ENCODE results near the gene SLC35E4. TPM values are rescaled to one million over a fixed set of nuclear protein-coding genes. Genes with fewer than 3 reads are reported as not detected.

SLC35E4 gene
- total RNA-seq, 1 experiment from 2014 or later = 5.5 TPM

DNA sequence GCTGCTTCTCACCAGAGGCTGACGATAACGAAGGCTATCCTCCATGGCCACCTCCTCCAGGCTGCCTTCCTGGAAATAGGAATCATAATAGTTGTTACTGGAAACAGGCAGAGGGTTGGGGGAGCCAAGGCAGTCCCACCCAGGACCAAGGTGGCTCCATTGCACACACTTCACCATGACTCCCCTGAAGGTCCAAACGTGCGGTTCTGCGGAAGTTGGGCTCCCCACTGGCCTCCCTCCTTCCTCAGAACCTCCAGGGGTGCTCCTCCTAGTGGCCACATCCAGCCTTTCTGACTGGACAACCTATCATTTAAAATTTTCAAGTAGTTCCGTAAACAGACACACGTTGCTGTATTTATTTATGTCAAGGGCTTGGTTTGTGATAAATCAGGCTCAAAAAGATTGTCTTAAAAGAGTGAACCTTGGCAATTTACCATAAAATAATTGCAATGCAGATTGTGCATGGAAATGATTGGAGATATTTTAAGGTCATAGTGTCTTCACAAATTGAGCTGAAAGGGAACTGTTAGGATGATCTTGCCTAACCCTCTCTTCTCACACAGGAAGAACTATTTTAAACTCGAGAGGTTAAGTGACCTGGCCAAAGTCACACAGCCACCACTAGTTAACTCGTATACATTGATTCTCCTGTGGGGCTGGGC, 30.0 kb upstream of the SLC35E4 start:
- ChIA-PET POLR2A (no interaction called here), CTCF (interaction anchor here (0.8 kb wide), 2 partner anchors 27 to 554 kb away, joined by 3 to 7 read pairs; no protein-coding TSS in a partner anchor)
- no peaks in the 10 kb centered on the region for H3K36me3 ChIP-seq (ENCODE audit: control insufficient read depth, insufficient read depth, low read length)
- H3K4me1 ChIP-seq (ENCODE audit: control insufficient read depth, insufficient read depth, low read length) = peaks cover 3% of the 10 kb centered on the region
- H3K4me3 ChIP-seq (ENCODE audit: low read depth in 2 of 2, low read length in 2 of 2) = peak overlapping the region in 1 of 2 experiments; percentile 80; a peak in 2 of 4 replicates
- in situ Hi-C loops (cut with HindIII; ENCODE audit: low pct_unique_long_range_greater_than_20kb, low sequenced_read_pairs) = no loop called here
- intact Hi-C loops (cut with micrococcal nuclease; ENCODE audit: unreplicated experiment) = no loop called here
- no peak for TF ChIP-seq SIN3A (IDR thresholded peaks at IDR 0.05; ENCODE audit: borderline replicate concordance, insufficient read depth, low read depth, low read length)
- TF ChIP-seq, protein P1, sequence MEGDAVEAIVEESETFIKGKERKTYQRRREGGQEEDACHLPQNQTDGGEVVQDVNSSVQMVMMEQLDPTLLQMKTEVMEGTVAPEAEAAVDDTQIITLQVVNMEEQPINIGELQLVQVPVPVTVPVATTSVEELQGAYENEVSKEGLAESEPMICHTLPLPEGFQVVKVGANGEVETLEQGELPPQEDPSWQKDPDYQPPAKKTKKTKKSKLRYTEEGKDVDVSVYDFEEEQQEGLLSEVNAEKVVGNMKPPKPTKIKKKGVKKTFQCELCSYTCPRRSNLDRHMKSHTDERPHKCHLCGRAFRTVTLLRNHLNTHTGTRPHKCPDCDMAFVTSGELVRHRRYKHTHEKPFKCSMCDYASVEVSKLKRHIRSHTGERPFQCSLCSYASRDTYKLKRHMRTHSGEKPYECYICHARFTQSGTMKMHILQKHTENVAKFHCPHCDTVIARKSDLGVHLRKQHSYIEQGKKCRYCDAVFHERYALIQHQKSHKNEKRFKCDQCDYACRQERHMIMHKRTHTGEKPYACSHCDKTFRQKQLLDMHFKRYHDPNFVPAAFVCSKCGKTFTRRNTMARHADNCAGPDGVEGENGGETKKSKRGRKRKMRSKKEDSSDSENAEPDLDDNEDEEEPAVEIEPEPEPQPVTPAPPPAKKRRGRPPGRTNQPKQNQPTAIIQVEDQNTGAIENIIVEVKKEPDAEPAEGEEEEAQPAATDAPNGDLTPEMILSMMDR (IDR thresholded peaks at IDR 0.05) = peak; percentile 85
- TF ChIP-seq, protein P2, sequence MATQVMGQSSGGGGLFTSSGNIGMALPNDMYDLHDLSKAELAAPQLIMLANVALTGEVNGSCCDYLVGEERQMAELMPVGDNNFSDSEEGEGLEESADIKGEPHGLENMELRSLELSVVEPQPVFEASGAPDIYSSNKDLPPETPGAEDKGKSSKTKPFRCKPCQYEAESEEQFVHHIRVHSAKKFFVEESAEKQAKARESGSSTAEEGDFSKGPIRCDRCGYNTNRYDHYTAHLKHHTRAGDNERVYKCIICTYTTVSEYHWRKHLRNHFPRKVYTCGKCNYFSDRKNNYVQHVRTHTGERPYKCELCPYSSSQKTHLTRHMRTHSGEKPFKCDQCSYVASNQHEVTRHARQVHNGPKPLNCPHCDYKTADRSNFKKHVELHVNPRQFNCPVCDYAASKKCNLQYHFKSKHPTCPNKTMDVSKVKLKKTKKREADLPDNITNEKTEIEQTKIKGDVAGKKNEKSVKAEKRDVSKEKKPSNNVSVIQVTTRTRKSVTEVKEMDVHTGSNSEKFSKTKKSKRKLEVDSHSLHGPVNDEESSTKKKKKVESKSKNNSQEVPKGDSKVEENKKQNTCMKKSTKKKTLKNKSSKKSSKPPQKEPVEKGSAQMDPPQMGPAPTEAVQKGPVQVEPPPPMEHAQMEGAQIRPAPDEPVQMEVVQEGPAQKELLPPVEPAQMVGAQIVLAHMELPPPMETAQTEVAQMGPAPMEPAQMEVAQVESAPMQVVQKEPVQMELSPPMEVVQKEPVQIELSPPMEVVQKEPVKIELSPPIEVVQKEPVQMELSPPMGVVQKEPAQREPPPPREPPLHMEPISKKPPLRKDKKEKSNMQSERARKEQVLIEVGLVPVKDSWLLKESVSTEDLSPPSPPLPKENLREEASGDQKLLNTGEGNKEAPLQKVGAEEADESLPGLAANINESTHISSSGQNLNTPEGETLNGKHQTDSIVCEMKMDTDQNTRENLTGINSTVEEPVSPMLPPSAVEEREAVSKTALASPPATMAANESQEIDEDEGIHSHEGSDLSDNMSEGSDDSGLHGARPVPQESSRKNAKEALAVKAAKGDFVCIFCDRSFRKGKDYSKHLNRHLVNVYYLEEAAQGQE (IDR thresholded peaks at IDR 0.05; ENCODE audit: insufficient read depth in 1 of 2, low read depth in 2 of 2, low read length in 1 of 2) = no peak
- TF ChIP-seq TCF7L2 (IDR thresholded peaks at IDR 0.05; ENCODE audit: low read depth, low read length) = no peak
- DNase-seq (ENCODE audit: low read depth, low spot score) (no peak), ATAC-seq (peak; percentile 62; the same call in 1 of the 2 replicates)
- no peaks in the 10 kb centered on the region for H3K9me3 ChIP-seq (ENCODE audit: control insufficient read depth, insufficient read depth, low read depth, low read length)
- BruUV-seq (replicated peaks) = no TSS peak
- H3K27me3 ChIP-seq (ENCODE audit: control insufficient read depth, insufficient read depth, low read length) = no peaks in the 10 kb centered on the region
- H3K27ac ChIP-seq (ENCODE audit: low read length) = no peak overlapping the region

DNA sequence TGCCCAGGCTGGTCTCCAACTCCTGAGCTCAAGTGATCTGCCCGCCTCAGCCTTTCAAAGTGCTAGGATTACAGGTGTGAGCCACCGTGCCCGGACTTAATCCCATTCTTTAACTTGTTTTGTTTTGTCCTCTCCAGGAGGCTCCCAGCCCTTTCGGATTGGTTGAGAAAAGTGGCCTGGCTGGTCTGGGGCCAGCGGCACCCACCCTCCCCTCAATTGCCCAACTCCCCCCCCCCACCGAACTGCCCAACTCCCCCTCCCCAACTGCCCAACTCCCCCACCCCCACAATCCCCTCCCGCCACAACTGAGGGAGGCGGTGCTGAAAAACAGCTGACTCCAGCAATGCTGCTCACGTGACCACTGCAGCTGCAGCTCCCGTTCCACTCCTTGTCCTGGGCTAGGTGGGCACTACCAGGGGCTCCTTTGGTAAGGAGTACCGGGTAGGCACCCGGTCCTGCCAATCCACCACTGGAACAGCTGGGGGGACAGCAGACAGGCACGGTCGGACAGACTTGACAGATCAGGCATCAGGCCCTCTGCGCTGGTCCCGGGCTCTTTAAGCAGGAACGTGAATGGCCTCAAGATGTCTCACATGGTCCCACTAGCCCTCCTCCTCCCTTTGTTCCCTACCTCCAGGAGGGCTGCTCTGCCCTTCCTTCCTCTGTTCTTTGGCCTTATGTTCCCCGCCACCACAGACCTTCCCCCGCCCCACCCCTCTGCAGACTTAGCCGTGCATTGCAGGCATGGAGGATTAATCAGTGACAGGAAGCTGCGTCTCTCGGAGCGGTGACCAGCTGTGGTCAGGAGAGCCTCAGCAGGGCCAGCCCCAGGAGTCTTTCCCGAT, 28.9 kb upstream of the SLC35E4 start, which contains the start of gene TCN2:
Gene TCN2 (plus strand): TSS at position 720 of the 845 bp plus-strand sequence. CDS start 158 bp downstream, outside the sequence.
- Histone ChIP-seq H3K9me3 (ENCODE audit: control insufficient read depth, insufficient read depth, low read depth, low read length) (no peaks in the 10 kb centered on the region), H3K4me3 (ENCODE audit: low read depth in 2 of 2, low read length in 2 of 2) (peak within 1 kb of the TSS; percentile 47 to 80), H3K27me3 (ENCODE audit: control insufficient read depth, insufficient read depth, low read length) (no peaks in the 10 kb centered on the region), H3K4me1 (ENCODE audit: control insufficient read depth, insufficient read depth, low read length) (peaks cover 3% of the 10 kb centered on the region), H3K36me3 (ENCODE audit: control insufficient read depth, insufficient read depth, low read length) (no peaks in the 10 kb centered on the region), H3K27ac (ENCODE audit: low read length) (peak within 1 kb of the TSS; percentile 68; the same call in 1 of the 2 replicates)
- in situ Hi-C loops (cut with HindIII; ENCODE audit: low pct_unique_long_range_greater_than_20kb, low sequenced_read_pairs) = no loop called here
- DNase-seq (ENCODE audit: low read depth, low spot score) (no peak), ATAC-seq (peak; percentile 74)
- ChIA-PET CTCF (interaction anchor here (0.6 to 1.2 kb wide), 10 partner anchors 26 to 608 kb away, joined by 3 to 12 read pairs (median 6); no protein-coding TSS in a partner anchor), POLR2A (no interaction called here)
- no TSS peak for BruUV-seq (replicated peaks)
- TF ChIP-seq SIN3A (IDR thresholded peaks at IDR 0.05; ENCODE audit: borderline replicate concordance, insufficient read depth, low read depth, low read length) (0 out of 2 replicates have a peak, but pooled peaks have one; percentile 47), TCF7L2 (IDR thresholded peaks at IDR 0.05; ENCODE audit: low read depth, low read length) (no peak)
- intact Hi-C loops (cut with micrococcal nuclease; ENCODE audit: unreplicated experiment) = no loop called here
